Neural crest cell (in vitro differentiated cells): ENCODE measurements around the gene ATXN7. TPM values are rescaled to one million over a fixed set of nuclear protein-coding genes. Genes with fewer than 3 reads are reported as not detected.

Experiments used
- DNase-seq: peaks from one replicate; pipeline ENCODE4 v3.0.0; 2021; ENCODE audit warnings: low read depth, mixed read lengths, low spot score
- H3K27ac Mint-ChIP-seq: one replicate; pipeline ENCODE4 v1.8.0; 2021; ENCODE audit warnings: mild to moderate bottlenecking, mixed read lengths; ENCODE audit not compliant: unreplicated experiment
- H3K27me3 Mint-ChIP-seq: 2 replicates; pipeline ENCODE4 v1.8.0; 2021; ENCODE audit warnings: low read depth, mild to moderate bottlenecking, mixed read lengths
- H3K36me3 Mint-ChIP-seq: 2 replicates; pipeline ENCODE4 v1.8.0; 2021; ENCODE audit warnings: low read depth, mild to moderate bottlenecking, mixed read lengths
- H3K4me1 Mint-ChIP-seq: 2 replicates; pipeline ENCODE4 v1.8.0; 2021; ENCODE audit warnings: mixed read lengths
- H3K4me3 Mint-ChIP-seq: one replicate; pipeline ENCODE4 v1.8.0; 2021; ENCODE audit warnings: mild to moderate bottlenecking, mixed read lengths
- H3K9me3 Mint-ChIP-seq: 2 replicates; pipeline ENCODE4 v1.8.0; 2021; ENCODE audit warnings: mixed read lengths
- CTCF ChIP-seq: fragments of 200-600 bp; sonication (generic); conservative IDR thresholded peaks from 2 replicates; pipeline ENCODE4 v1.5.0; 2021; ENCODE audit warnings: antibody characterized with exemption, mild to moderate bottlenecking
- total RNA-seq: library from RNA; stranded (reverse); gene quantifications from 2 replicates; pipeline ENCODE4 v1.2.1, GENCODE V29; 2021

ATXN7 gene
- total RNA-seq, 1 donor from 2014 or later: 21.7 TPM

GRCh38 chr3:63972196-63972595, 108.5 kb downstream of the ATXN7 start:
- H3K36me3 Mint-ChIP-seq: no peaks in the 10 kb centered on the region
- peak overlapping the region; percentile 8 for H3K27ac Mint-ChIP-seq
- no peak for DNase-seq
- H3K4me3 Mint-ChIP-seq: peak overlapping the region; percentile 16
- peaks cover 65% of the 10 kb centered on the region for H3K4me1 Mint-ChIP-seq
- no peaks in the 10 kb centered on the region for H3K27me3 Mint-ChIP-seq
- no peaks in the 10 kb centered on the region for H3K9me3 Mint-ChIP-seq
- no peak for TF ChIP-seq CTCF

- peaks cover 62% of the 10 kb centered on the region for H3K4me1 Mint-ChIP-seq
- H3K27me3 Mint-ChIP-seq: no peaks in the 10 kb centered on the region
- H3K4me3 Mint-ChIP-seq: no peak overlapping the region
- no peak overlapping the region for H3K27ac Mint-ChIP-seq
- no peak for DNase-seq
- no peak for TF ChIP-seq CTCF
- no peaks in the 10 kb centered on the region for H3K9me3 Mint-ChIP-seq
- H3K36me3 Mint-ChIP-seq: no peaks in the 10 kb centered on the region
These were observed 109.3 kb downstream of the ATXN7 start for GRCh38 chr3:63972987-63973386.

- Mint-ChIP-seq H3K4me1 (peaks cover 58% of the 10 kb centered on the region), H3K9me3 (no peaks in the 10 kb centered on the region), H3K27ac (no peak overlapping the region), H3K27me3 (no peaks in the 10 kb centered on the region), H3K4me3 (no peak overlapping the region), H3K36me3 (no peaks in the 10 kb centered on the region)
- no peak for DNase-seq
- no peak for TF ChIP-seq CTCF
These were observed 109.7 kb downstream of the ATXN7 start for GRCh38 chr3:63973406-63973805.

- Mint-ChIP-seq H3K27ac (no peak overlapping the region), H3K4me3 (no peak overlapping the region), H3K36me3 (no peaks in the 10 kb centered on the region), H3K9me3 (no peaks in the 10 kb centered on the region), H3K4me1 (peaks cover 48% of the 10 kb centered on the region), H3K27me3 (no peaks in the 10 kb centered on the region)
- DNase-seq: no peak
- no peak for TF ChIP-seq CTCF
These were observed 110.8 kb downstream of the ATXN7 start for GRCh38 chr3:63974451-63974850.

GRCh38 chr3:63975723-63976122, 112.1 kb downstream of the ATXN7 start:
- H3K27me3 Mint-ChIP-seq: no peaks in the 10 kb centered on the region
- peak overlapping the region; percentile 1 for H3K27ac Mint-ChIP-seq
- H3K36me3 Mint-ChIP-seq: no peaks in the 10 kb centered on the region
- DNase-seq: no peak
- H3K4me3 Mint-ChIP-seq: no peak overlapping the region
- peaks cover 35% of the 10 kb centered on the region for H3K4me1 Mint-ChIP-seq
- H3K9me3 Mint-ChIP-seq: no peaks in the 10 kb centered on the region
- TF ChIP-seq CTCF: no peak
